Bronchial epithelial cell (primary cell): ENCODE measurements around the gene SEZ6L. TPM values are rescaled to one million over a fixed set of nuclear protein-coding genes. Genes with fewer than 3 reads are reported as not detected.

ENCODE experiments used
- DNase-seq: peaks from one replicate; pipeline ENCODE4 v3.0.0-alpha.2; 2010; ENCODE audit warnings: low read depth
- FAIRE-seq: peaks from 2 replicates; lab custom pipeline; 2011; peaks lifted over from hg19 to GRCh38; lab: Jason Lieb, UNC
- H3K27me3 ChIP-seq: 2 replicates; pipeline ENCODE4 v1.5.1; 2011; ENCODE audit warnings: low read length; ENCODE audit not compliant: control insufficient read depth, insufficient read depth
- H3K36me3 ChIP-seq: 2 replicates; pipeline ENCODE4 v1.5.1; 2011; ENCODE audit warnings: low read length; ENCODE audit not compliant: control insufficient read depth, insufficient read depth
- H3K4me3 ChIP-seq: 2 replicates; pipeline ENCODE4 v1.5.1; 2011; ENCODE audit warnings: mild to moderate bottlenecking, low read depth, low read length, control low read depth
- total RNA-seq: library from RNA; depleted of rRNA; stranded (reverse); fragments of >200 nt; gene quantifications from 2 replicates; pipeline ENCODE4 v1.2.1, GENCODE V29; 2014
- TF ChIP-seq, protein P1 (sequence below): IDR thresholded peaks from 2 replicates; pipeline ENCODE4 v1.5.1; 2011; ENCODE audit warnings: mild to moderate bottlenecking, moderate library complexity, low read length, control low read depth, inconsistent platforms; ENCODE audit not compliant: insufficient read depth, severe bottlenecking

Gene SEZ6L
- total RNA-seq, 1 donor from 2014 or later: not detected

GRCh38 chr22:26246552-26246951, 77.3 kb downstream of the SEZ6L start:
- no peak for FAIRE-seq
- DNase-seq: no peak
- Histone ChIP-seq H3K4me3 (no peak overlapping the region), H3K27me3 (no peaks in the 10 kb centered on the region), H3K36me3 (no peaks in the 10 kb centered on the region)
- TF ChIP-seq, protein P1, sequence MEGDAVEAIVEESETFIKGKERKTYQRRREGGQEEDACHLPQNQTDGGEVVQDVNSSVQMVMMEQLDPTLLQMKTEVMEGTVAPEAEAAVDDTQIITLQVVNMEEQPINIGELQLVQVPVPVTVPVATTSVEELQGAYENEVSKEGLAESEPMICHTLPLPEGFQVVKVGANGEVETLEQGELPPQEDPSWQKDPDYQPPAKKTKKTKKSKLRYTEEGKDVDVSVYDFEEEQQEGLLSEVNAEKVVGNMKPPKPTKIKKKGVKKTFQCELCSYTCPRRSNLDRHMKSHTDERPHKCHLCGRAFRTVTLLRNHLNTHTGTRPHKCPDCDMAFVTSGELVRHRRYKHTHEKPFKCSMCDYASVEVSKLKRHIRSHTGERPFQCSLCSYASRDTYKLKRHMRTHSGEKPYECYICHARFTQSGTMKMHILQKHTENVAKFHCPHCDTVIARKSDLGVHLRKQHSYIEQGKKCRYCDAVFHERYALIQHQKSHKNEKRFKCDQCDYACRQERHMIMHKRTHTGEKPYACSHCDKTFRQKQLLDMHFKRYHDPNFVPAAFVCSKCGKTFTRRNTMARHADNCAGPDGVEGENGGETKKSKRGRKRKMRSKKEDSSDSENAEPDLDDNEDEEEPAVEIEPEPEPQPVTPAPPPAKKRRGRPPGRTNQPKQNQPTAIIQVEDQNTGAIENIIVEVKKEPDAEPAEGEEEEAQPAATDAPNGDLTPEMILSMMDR: no peak

- TF ChIP-seq, protein P1: no peak
- FAIRE-seq (no peak), DNase-seq (no peak)
- no peaks in the 10 kb centered on the region for H3K27me3 ChIP-seq
- no peaks in the 10 kb centered on the region for H3K36me3 ChIP-seq
- H3K4me3 ChIP-seq: no peak overlapping the region
Measured at GRCh38 chr22:26251869-26252268, 82.6 kb downstream of the SEZ6L start.

- FAIRE-seq (no peak), DNase-seq (peak; percentile 11)
- TF ChIP-seq, protein P1: no peak
- H3K27me3 ChIP-seq: no peaks in the 10 kb centered on the region
- no peaks in the 10 kb centered on the region for H3K36me3 ChIP-seq
- H3K4me3 ChIP-seq: no peak overlapping the region
Measured at GRCh38 chr22:26259510-26259909, 90.2 kb downstream of the SEZ6L start.

DNA sequence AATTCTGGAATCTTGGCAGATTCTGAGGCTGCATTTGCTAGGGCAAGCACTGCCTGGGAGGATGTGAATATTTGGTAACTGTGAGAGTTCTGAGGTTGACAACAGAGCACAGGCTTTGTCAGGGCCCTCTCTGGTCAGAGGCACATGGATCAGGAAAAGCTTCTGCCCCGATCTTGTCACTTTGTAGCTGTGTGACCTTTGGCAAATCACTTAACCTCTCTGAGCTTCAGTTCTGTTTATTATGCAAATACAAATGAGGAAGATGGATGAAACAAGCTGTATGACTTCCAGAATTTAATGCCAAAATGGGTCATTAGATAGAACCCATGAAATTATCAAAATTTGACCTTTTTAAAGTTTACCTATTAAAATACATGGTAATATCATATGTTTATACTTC, 94.9 kb downstream of the SEZ6L start:
- TF ChIP-seq, protein P1: no peak
- H3K27me3 ChIP-seq: no peaks in the 10 kb centered on the region
- DNase-seq: no peak
- H3K4me3 ChIP-seq: no peak overlapping the region
- no peaks in the 10 kb centered on the region for H3K36me3 ChIP-seq
- no peak for FAIRE-seq

- FAIRE-seq (no peak), DNase-seq (no peak)
- no peaks in the 10 kb centered on the region for H3K36me3 ChIP-seq
- TF ChIP-seq, protein P1: no peak
- no peaks in the 10 kb centered on the region for H3K27me3 ChIP-seq
- H3K4me3 ChIP-seq: no peak overlapping the region
Measured at GRCh38 chr22:26265281-26265680, 96.0 kb downstream of the SEZ6L start.

GRCh38 chr22:26265909-26266308, 96.6 kb downstream of the SEZ6L start:
- H3K4me3 ChIP-seq: no peak overlapping the region
- no peak for FAIRE-seq
- no peaks in the 10 kb centered on the region for H3K27me3 ChIP-seq

More at GRCh38 chr22:26265909-26266308, 96.6 kb downstream of the SEZ6L start:
- H3K36me3 ChIP-seq: no peaks in the 10 kb centered on the region
- TF ChIP-seq, protein P1: no peak
- no peak for DNase-seq
